H1 (cell line): ENCODE results near the gene MYG1. TPM values are rescaled to one million over a fixed set of nuclear protein-coding genes. Genes with fewer than 3 reads are reported as not detected.

Source experiments
- CTCF ChIA-PET: fragments of 300-600 bp; sonication (Branson Sonifier 250); formaldehyde crosslinking; loops from one replicate; lab custom pipeline; 2021; ENCODE audit not compliant: partially characterized antibody; lab: Charles Lee
- POLR2A ChIA-PET: fragments of 300-600 bp; sonication (Branson Sonifier 250); formaldehyde crosslinking; loops from one replicate; lab custom pipeline; 2021; ENCODE audit warnings: inconsistent platforms; ENCODE audit not compliant: partially characterized antibody; lab: Charles Lee
- DNase-seq, 2 experiments: peaks; one replicate each; pipeline versions ENCODE4 v3.0.0 to v3.0.0-alpha.2; 2010 to 2022; ENCODE audit warnings: low spot score in 2 of 2, low read depth in 1 of 2, mixed read lengths in 1 of 2
- FAIRE-seq: peaks from 2 replicates; lab custom pipeline; 2011; peaks lifted over from hg19 to GRCh38; lab: Jason Lieb, UNC
- H2AFZ ChIP-seq: 2 replicates; pipeline ENCODE4 v1.8.1; 2012; ENCODE audit warnings: low read length, inconsistent platforms
- H2AK5ac ChIP-seq: 2 replicates; pipeline ENCODE4 v1.6.1; 2013; ENCODE audit warnings: low read depth, low read length
- H2BK120ac ChIP-seq: replicated peaks from 2 replicates; pipeline ENCODE3; 2013; ENCODE audit warnings: low read depth, low read length, inconsistent platforms
- H2BK12ac ChIP-seq: 2 replicates; pipeline ENCODE4 v1.6.1; 2013; ENCODE audit warnings: low read depth, low read length
- H2BK15ac ChIP-seq: 2 replicates; pipeline ENCODE4 v1.6.1; 2013; ENCODE audit warnings: low read length
- H2BK20ac ChIP-seq: 2 replicates; pipeline ENCODE4 v1.6.1; 2013; ENCODE audit warnings: low read length
- H2BK5ac ChIP-seq: 2 replicates; pipeline ENCODE4 v1.6.1; 2013; ENCODE audit warnings: low read depth, low read length
- H3K14ac ChIP-seq: 2 replicates; pipeline ENCODE4 v1.6.1; 2013; ENCODE audit warnings: inconsistent platforms; ENCODE audit not compliant: insufficient read length
- H3K18ac ChIP-seq: 2 replicates; pipeline ENCODE4 v1.6.1; 2013; ENCODE audit warnings: low read length; ENCODE audit errors: extremely low read depth
- H3K23ac ChIP-seq: 2 replicates; pipeline ENCODE4 v1.6.1; 2013; ENCODE audit warnings: inconsistent platforms; ENCODE audit not compliant: insufficient read length
- H3K23me2 ChIP-seq: 2 replicates; pipeline ENCODE4 v1.6.1; 2013; ENCODE audit warnings: low read depth, low read length
- H3K27ac ChIP-seq: 2 replicates; pipeline ENCODE4 v1.6.1; 2011; ENCODE audit warnings: low read depth, low read length, inconsistent platforms
- H3K27me3 ChIP-seq, 4 experiments: replicated peaks in 1 of 4; 1 replicate in 1 of 4; 2 replicates in 3 of 4; pipeline versions ENCODE4 v1.6.1 to v1.8.1; 2011 to 2013; ENCODE audit warnings: low read length in 3 of 4, mild to moderate bottlenecking in 3 of 4, inconsistent platforms in 2 of 4, mixed read lengths in 2 of 4, moderate library complexity in 1 of 4; ENCODE audit not compliant: control insufficient read depth in 3 of 4, insufficient read depth in 3 of 4; ENCODE audit errors: extremely low read depth in 1 of 4
- H3K36me3 ChIP-seq, 4 experiments: 2 replicates each; pipeline versions ENCODE4 v1.6.1 to v1.8.1; 2011 to 2013; ENCODE audit warnings: mild to moderate bottlenecking in 4 of 4, low read length in 3 of 4, moderate library complexity in 2 of 4, control low read depth in 1 of 4, inconsistent platforms in 1 of 4; ENCODE audit not compliant: insufficient read depth in 4 of 4, control insufficient read depth in 2 of 4
- H3K4ac ChIP-seq: replicated peaks from 2 replicates; pipeline ENCODE3; 2013; ENCODE audit warnings: low read length, low read depth, mixed read lengths, inconsistent platforms; ENCODE audit not compliant: insufficient read length
- H3K4me1 ChIP-seq, 4 experiments: replicated peaks in 1 of 4; 1 replicate in 1 of 4; 2 replicates in 3 of 4; pipeline versions ENCODE4 v1.6.1 to v1.8.1; 2011 to 2013; ENCODE audit warnings: low read length in 3 of 4, inconsistent platforms in 2 of 4, mixed read lengths in 1 of 4; ENCODE audit not compliant: insufficient read depth in 4 of 4, control insufficient read depth in 3 of 4
- H3K4me2 ChIP-seq, 2 experiments: 2 replicates each; pipeline versions ENCODE4 v1.6.1 to v1.8.1; 2011 to 2013; ENCODE audit warnings: low read depth in 2 of 2, low read length in 2 of 2, control low read depth in 1 of 2, inconsistent platforms in 1 of 2, mild to moderate bottlenecking in 1 of 2; ENCODE audit not compliant: insufficient read depth in 1 of 2
- H3K4me3 ChIP-seq, 4 experiments: fragments of 200-600, 300-600 bp in 1 of 4; sonication (generic), shearing (Covaris generic), sonication (Bioruptor Twin) in 1 of 4; 2 replicates each; pipeline versions ENCODE4 v1.5.1 to v1.8.1; 2011 to 2016; ENCODE audit warnings: low read length in 4 of 4, low read depth in 3 of 4, control low read depth in 2 of 4, inconsistent platforms in 2 of 4, mild to moderate bottlenecking in 2 of 4, mixed read lengths in 1 of 4, moderate library complexity in 1 of 4; ENCODE audit not compliant: insufficient read depth in 2 of 4; ENCODE audit errors: extremely low read depth in 1 of 4
- H3K56ac ChIP-seq: replicated peaks from 2 replicates; pipeline ENCODE3; 2013; ENCODE audit warnings: low read depth, mild to moderate bottlenecking, mixed read lengths, low read length, inconsistent platforms; ENCODE audit not compliant: insufficient read length
- H3K79me1 ChIP-seq: 2 replicates; pipeline ENCODE4 v1.6.1; 2013; ENCODE audit warnings: low read depth, low read length, control low read depth
- H3K79me2 ChIP-seq, 2 experiments: 2 replicates each; pipeline versions ENCODE4 v1.6.1 to v1.8.1; 2012 to 2013; ENCODE audit warnings: low read length in 2 of 2, mild to moderate bottlenecking in 2 of 2, inconsistent platforms in 1 of 2; ENCODE audit not compliant: insufficient read depth in 2 of 2, control insufficient read depth in 1 of 2
- H3K9ac ChIP-seq, 4 experiments: replicated peaks in 1 of 4; 1 replicate in 1 of 4; 2 replicates in 3 of 4; pipeline versions ENCODE4 v1.6.1 to v1.8.1; 2011 to 2013; ENCODE audit warnings: low read depth in 3 of 4, low read length in 3 of 4, control low read depth in 2 of 4, mild to moderate bottlenecking in 2 of 4, moderate library complexity in 2 of 4, inconsistent platforms in 1 of 4; ENCODE audit errors: extremely low read depth in 1 of 4
- H3K9me3 ChIP-seq, 2 experiments: 2 replicates each; pipeline versions ENCODE4 v1.6.1 to v1.8.1; 2012 to 2013; ENCODE audit warnings: mild to moderate bottlenecking in 2 of 2, moderate library complexity in 2 of 2, control low read depth in 1 of 2, inconsistent platforms in 1 of 2, low read depth in 1 of 2, low read length in 1 of 2, mixed read lengths in 1 of 2; ENCODE audit not compliant: insufficient read depth in 2 of 2
- H4K20me1 ChIP-seq, 2 experiments: replicated peaks in 1 of 2; 2 replicates each; pipeline versions ENCODE3 to v1.8.1; 2011 to 2013; ENCODE audit warnings: inconsistent platforms in 2 of 2, low read length in 2 of 2, mild to moderate bottlenecking in 1 of 2; ENCODE audit not compliant: insufficient read depth in 2 of 2, control insufficient read depth in 1 of 2
- H4K5ac ChIP-seq: 2 replicates; pipeline ENCODE4 v1.6.1; 2013; ENCODE audit warnings: low read length, low read depth, mixed read lengths, inconsistent platforms; ENCODE audit not compliant: insufficient read length
- H4K8ac ChIP-seq: 2 replicates; pipeline ENCODE4 v1.8.0; 2013; ENCODE audit warnings: mild to moderate bottlenecking, moderate library complexity, low read length, inconsistent platforms; ENCODE audit not compliant: insufficient read depth; ENCODE audit errors: extremely low read depth
- H4K91ac ChIP-seq: replicated peaks from 2 replicates; pipeline ENCODE3; 2013; ENCODE audit warnings: low read length, mixed read lengths, inconsistent platforms; ENCODE audit not compliant: insufficient read length
- BACH1 ChIP-seq: IDR thresholded peaks from 2 replicates; pipeline ENCODE4 v1.6.1; 2012; ENCODE audit warnings: low read length, improper control_type of control experiment
- CBX8 ChIP-seq: fragments of 300-800, 300-1000 bp; sonication (generic); IDR thresholded peaks from 2 replicates; pipeline ENCODE4 v1.7.1; 2016; ENCODE audit warnings: low read depth, low read length, borderline replicate concordance
- KDM5A ChIP-seq: fragments of 200-600 bp; IDR thresholded peaks from 2 replicates; pipeline ENCODE4 v1.7.1; 2012; ENCODE audit warnings: mild to moderate bottlenecking, low read length, inconsistent platforms, mixed read lengths
- NRF1 ChIP-seq: IDR thresholded peaks from 2 replicates; pipeline ENCODE4 v1.6.1; 2011; ENCODE audit warnings: mild to moderate bottlenecking, low read depth, low read length, improper control_type of control experiment
- SP2 ChIP-seq: IDR thresholded peaks from 2 replicates; pipeline ENCODE4 v1.6.1; 2012; ENCODE audit warnings: mild to moderate bottlenecking, low read length, inconsistent platforms
- WGBS, 2 experiments: shearing (Covaris generic) in 1 of 2; methylation state at CpG; one replicate each; pipeline versions ENCODE4 v1.1.6 to v1.1.7; 2013 to 2015; ENCODE audit warnings: low lambda C conversion rate in 2 of 2, mixed read lengths in 2 of 2, inconsistent platforms in 1 of 2, low coverage in 1 of 2, missing lambda C conversion rate in 1 of 2; ENCODE audit not compliant: insufficient replicate concordance in 2 of 2, insufficient coverage in 1 of 2, insufficient read length in 1 of 2; ENCODE audit errors: extremely low coverage in 1 of 2, missing lambda C conversion rate in 1 of 2; 5-methylcytosine and 5-hydroxymethylcytosine counted together
- polyA plus RNA-seq, 7 experiments: library from polyadenylated mRNA; depleted of rRNA in 3 of 7; stranded (reverse) in 5 of 7; unstranded in 2 of 7; fragments of >200 nt in 5 of 7; fragments of 200-250 nt in 2 of 7; gene quantifications; 1 replicate in 5 of 7; 2 replicates in 1 of 7; 4 replicates in 1 of 7; pipeline versions ENCODE4 v1.2.1 to v1.2.3, GENCODE V29; 2011 to 2013; ENCODE audit warnings: missing spikeins in 2 of 7, mixed read lengths in 2 of 7
- total RNA-seq: library from RNA; stranded (reverse); fragmentation: NEBNext Ultra II Directional; extraction: Animal tissue kit (Norgen Biotek cat#: 25700); gene quantifications from 2 replicates; pipeline ENCODE4 v1.2.1, GENCODE V29; 2021

MYG1 gene
- total and polyA plus RNA-seq, 2 of the 8 experiments (the other 6 are each of a cell fraction or from before 2014, with no cell fraction given): 83.3 to 104 TPM

- H2AFZ ChIP-seq: peak overlapping the region; percentile 10
These were observed 692 bp downstream of the MYG1 start for GRCh38 chr12:53300187-53300586.

More at GRCh38 chr12:53300187-53300586, 692 bp downstream of the MYG1 start:
- Histone ChIP-seq H3K27me3 (no peaks in the 10 kb centered on the region), H3K27ac (peak overlapping the region; percentile 51), H4K91ac (no peak overlapping the region), H4K8ac (0 out of 2 replicates have a peak overlapping the region, but pooled peaks have one; percentile 87), H2BK12ac (no peak overlapping the region), H2BK5ac (peak overlapping the region; percentile 95; the same call in 1 of the 2 replicates), H3K56ac (no peak overlapping the region), H3K23me2 (peaks cover 11% of the 10 kb centered on the region), H3K18ac (no peak overlapping the region; the same call in 1 of the 2 replicates), H3K14ac (no peak overlapping the region), H3K4ac (no peak overlapping the region), H4K5ac (no peak overlapping the region), H3K79me2 (peaks cover 5 to 28% of the 10 kb centered on the region in 2 experiments; a peak in 3 of 4 replicates), H3K9ac (peak overlapping the region; percentile 35 to 76 (median 68)), H3K4me2 (peak overlapping the region; percentile 90 to 96), H2AK5ac (no peak overlapping the region), H2BK120ac (no peak overlapping the region), H4K20me1 (peaks cover 0 to 2% of the 10 kb centered on the region in 2 experiments), H2BK15ac (peak overlapping the region; percentile 25; the same call in 1 of the 2 replicates), H3K36me3 (peaks cover 4 to 27% (median 16%) of the 10 kb centered on the region in 4 experiments; a peak in 6 of 8 replicates), H3K4me3 (peak overlapping the region; percentile 52 to 98 (median 89)), H3K9me3 (no peaks in the 10 kb centered on the region), H3K79me1 (peaks cover 6% of the 10 kb centered on the region), H3K4me1 (peaks cover 0 to 5% (median 2%) of the 10 kb centered on the region in 4 experiments; a peak in 4 of 7 replicates), H2BK20ac (no peak overlapping the region), H3K23ac (no peak overlapping the region)
- ChIA-PET POLR2A (interaction anchor here (1.0 to 5.4 kb wide), 7 partner anchors 8 to 101 kb away, joined by 3 to 30 read pairs (median 7); partner anchors contain the start of gene AAAS), CTCF (interaction anchor here (1.3 to 28.3 kb wide), 7 partner anchors 9 to 103 kb away, joined by 3 to 573 read pairs (median 14); partner anchors contain the start of genes AAAS and ITGB7)
- 13% methylated on average over 12 of the region's 12 CpGs; no CpG with 5 or more reads in 1 of the 2 experiments for WGBS, 2 experiments
- DNase-seq (no peak), FAIRE-seq (no peak)
- TF ChIP-seq SP2 (no peak), CBX8 (no peak), NRF1 (no peak), BACH1 (peak; percentile 37; the same call in 1 of the 2 replicates), KDM5A (no peak)
